Heart left ventricle (tissue), 16 donors: ENCODE measurements around the gene TBC1D5. TPM values are rescaled to one million over a fixed set of nuclear protein-coding genes. Genes with fewer than 3 reads are reported as not detected.

Experiments
- ATAC-seq, 4 donors: fragments of 200-7000 bp; cut with Tn5 transposase; one replicate each; pipeline ENCODE4 v1.9.1; 2020 to 2022; ENCODE audit warnings: moderate library complexity in 4 of 4, mild to moderate bottlenecking in 3 of 4, moderate number of reproducible peaks in 1 of 4
- DNase-seq, 5 donors: peaks; one replicate each; pipeline ENCODE4 v3.0.0-alpha.2; 2020
- H3K27ac ChIP-seq, 12 donors: fragments of 200-600 bp; sonication (generic) in 4 of 12; one replicate each; pipeline versions ENCODE4 v1.5.0 to v1.8.0; 2016 to 2022; ENCODE audit warnings: mild to moderate bottlenecking in 2 of 12
- H3K27me3 ChIP-seq, 9 donors: fragments of 200-600 bp; sonication (generic) in 2 of 9; one replicate each; pipeline versions ENCODE4 v1.5.1 to v1.8.0; 2016 to 2022; ENCODE audit warnings: mild to moderate bottlenecking in 3 of 9
- H3K36me3 ChIP-seq, 9 donors: fragments of 200-600 bp; sonication (generic) in 2 of 9; one replicate each; pipeline versions ENCODE4 v1.5.0 to v1.8.0; 2018 to 2022; ENCODE audit warnings: mild to moderate bottlenecking in 2 of 9
- H3K4me1 ChIP-seq, 12 donors: fragments of 200-600 bp; sonication (generic) in 4 of 12; one replicate each; pipeline versions ENCODE4 v1.5.0 to v1.8.0; 2016 to 2022; ENCODE audit warnings: mild to moderate bottlenecking in 3 of 12
- H3K4me3 ChIP-seq, 12 donors: fragments of 200-600 bp; sonication (generic) in 4 of 12; one replicate each; pipeline versions ENCODE4 v1.5.0 to v1.8.0; 2017 to 2022; ENCODE audit warnings: mild to moderate bottlenecking in 9 of 12, moderate library complexity in 4 of 12
- H3K9me3 ChIP-seq, 12 donors: fragments of 200-600 bp; sonication (generic) in 4 of 12; one replicate each; pipeline versions ENCODE4 v1.5.0 to v1.8.0; 2016 to 2022; ENCODE audit warnings: mild to moderate bottlenecking in 1 of 12
- CTCF ChIP-seq, 12 donors: fragments of 200-600 bp; sonication (generic) in 4 of 12; IDR thresholded peaks; one replicate each; pipeline versions ENCODE4 v1.5.0 to v1.8.0; 2018 to 2022; ENCODE audit warnings: antibody characterized with exemption in 12 of 12, mild to moderate bottlenecking in 5 of 12
- POLR2A ChIP-seq, 2 donors: fragments of 450-650 bp; IDR thresholded peaks; one replicate each; pipeline ENCODE4 v1.6.1; 2017; ENCODE audit warnings: antibody characterized with exemption in 2 of 2, mild to moderate bottlenecking in 2 of 2, moderate library complexity in 2 of 2
- WGBS, 4 donors: extraction: QIAGEN DNeasy Blood & Tissue Kit in 2 of 4; methylation state at CpG; one replicate each; pipeline versions ENCODE4 v1.1.5 to v1.1.7; 2013 to 2018; 5-methylcytosine and 5-hydroxymethylcytosine counted together
- intact Hi-C, 10 donors: fragments of 100-400 bp; cut with DNase I; formaldehyde crosslinking; loops; one replicate each; pipeline versions ENCODE4 v1.11.1 to v1.14.2; 2022
- polyA plus RNA-seq, 2 donors: library from polyadenylated mRNA; stranded (reverse); fragments of 200-250 nt; gene quantifications; one replicate each; pipeline ENCODE4 v1.2.3, GENCODE V29; 2013
- total RNA-seq, 9 donors: library from RNA; depleted of rRNA in 2 of 9; stranded (reverse); fragments of >200 nt in 2 of 9; fragmentation: NEBNext Ultra II Directional in 3 of 9; extraction: Animal tissue kit (Norgen Biotek cat#: 25700) in 3 of 9; gene quantifications; one replicate each; pipeline versions ENCODE4 v1.1.0 to v1.2.4, GENCODE V29; 2016 to 2023
- donor health status: ischemic (EF 13 %, LVEDD 7.1; RV severe dilation, severe dysfunction).
- donor health status: healthy with polysubstance abuse.
- donor health status: DM: no; HTN: yes; CAD: no.
- donor health status: DM: no; HTN: no; CAD: no.
- donor health status: ischemic (EF 25% LVEDD 6.9; RV normal size, moderate dysfunction).
- donor health status: ischemic (EF 25% LVEDD 5.7; RV mildly dilated, moderate dysfunction).
- donor health status: healthy.
- donor health status: DM: yes; HTN: yes; CAD: no.
- donor health status: ischemic (EF 35%, LVEDD 5.7; RV mildly dilated, moderate dysfunction).
- donor health status: nonischemic (EF 11% LVEDD 7.7; RV severe dilation, severe dysfunction).
- donor health status: DM: yes; HTN: yes; CAD: no.
- donor health status: PGD.
- donor health status: ischemic (EF 29% LVEDD 5.4; RV normal size, mild dysfunction).
- donor health status: nonischemic (EF 23%, LVEDD 6.1; RV moderate dilation, normal function).

TBC1D5 gene
- total and polyA plus RNA-seq, 11 donors, result 5.8 to 48.3 (median 31.1) TPM

DNA sequence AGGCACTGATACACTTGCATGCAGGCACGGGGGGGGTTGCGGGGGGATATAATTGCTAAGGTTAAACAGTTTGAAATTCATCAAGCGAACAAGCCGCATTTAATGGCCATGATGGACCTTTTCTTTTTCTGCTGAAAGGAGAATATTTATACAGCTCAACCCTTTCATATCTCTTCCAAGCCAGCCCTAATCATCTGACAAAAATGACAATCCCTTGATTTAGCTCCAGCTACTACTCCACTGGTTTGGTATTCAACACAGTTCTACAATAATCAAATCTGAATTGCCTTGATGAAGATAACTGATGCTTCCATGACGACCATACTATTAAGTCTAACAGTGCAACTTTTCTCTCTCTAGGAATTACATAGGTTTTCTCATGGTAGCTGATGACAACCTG lies 482.7 kb downstream of the TBC1D5 start:
- ATAC-seq, result no peak
- no peaks in the 10 kb centered on the region for H3K9me3 ChIP-seq
- no peak overlapping the region for H3K4me3 ChIP-seq
- no peaks in the 10 kb centered on the region for H3K27me3 ChIP-seq
- no peak for DNase-seq
- TF ChIP-seq CTCF (IDR thresholded peaks at IDR 0.05), result no peak
- no peak for TF ChIP-seq POLR2A (IDR thresholded peaks at IDR 0.05)
- 72 to 76% (median 74%) methylated on average over 5 of the region's 5 CpGs for WGBS, 4 donors
- no peaks in the 10 kb centered on the region for H3K36me3 ChIP-seq
- no peak overlapping the region for H3K27ac ChIP-seq
- intact Hi-C loops, result loop anchor here (2.0 to 10.0 kb wide), 6 partner anchors 153 to 585 kb away; no protein-coding TSS in a partner anchor
- H3K4me1 ChIP-seq, result no peaks in the 10 kb centered on the region

GRCh38 chr3:17258823-17259436 lies 483.5 kb downstream of the TBC1D5 start:
- Histone ChIP-seq H3K4me1 (no peaks in the 10 kb centered on the region), H3K27me3 (no peaks in the 10 kb centered on the region), H3K36me3 (no peaks in the 10 kb centered on the region), H3K4me3 (no peak overlapping the region), H3K27ac (no peak overlapping the region), H3K9me3 (no peaks in the 10 kb centered on the region)
- ATAC-seq, result no peak
- no peak for TF ChIP-seq POLR2A (IDR thresholded peaks at IDR 0.05)
- TF ChIP-seq CTCF (IDR thresholded peaks at IDR 0.05), result peak; percentile 63 to 91 (median 79)
- no peak for DNase-seq
- intact Hi-C loops, result loop anchor here in 7 of 10 donors (2.0 to 10.0 kb wide), 5 partner anchors 153 to 583 kb away; no protein-coding TSS in a partner anchor
- 39 to 42% (median 40%) methylated on average over 3 of the region's 3 CpGs for WGBS, 4 donors

DNA sequence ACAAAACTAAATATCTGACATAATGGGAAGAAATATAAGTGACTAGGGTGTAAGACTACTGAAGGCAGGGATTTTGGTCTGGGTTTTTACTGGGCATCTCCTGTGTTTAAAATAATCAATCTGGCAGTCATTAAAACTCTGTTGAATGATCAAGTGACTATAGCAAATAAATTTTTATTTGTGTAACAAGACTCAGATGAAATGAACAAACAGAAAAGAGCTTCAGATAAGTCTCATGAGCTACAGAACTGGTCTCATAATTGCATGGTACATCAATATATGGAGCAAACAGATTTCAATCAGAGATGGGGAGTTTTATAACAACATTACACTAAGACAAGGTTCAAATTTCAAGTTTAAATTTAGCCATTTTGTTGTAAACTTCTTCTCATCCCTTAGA lies 485.2 kb downstream of the TBC1D5 start:
- Histone ChIP-seq H3K27me3 (no peaks in the 10 kb centered on the region), H3K36me3 (no peaks in the 10 kb centered on the region), H3K27ac (no peak overlapping the region), H3K4me1 (no peaks in the 10 kb centered on the region), H3K4me3 (no peak overlapping the region), H3K9me3 (no peaks in the 10 kb centered on the region)
- TF ChIP-seq POLR2A (IDR thresholded peaks at IDR 0.05) (no peak), CTCF (IDR thresholded peaks at IDR 0.05) (no peak)
- intact Hi-C loops, result loop anchor here in 5 of 10 donors (2.0 to 10.0 kb wide), 4 partner anchors 155 to 585 kb away; no protein-coding TSS in a partner anchor
- no peak for ATAC-seq
- no peak for DNase-seq

DNA sequence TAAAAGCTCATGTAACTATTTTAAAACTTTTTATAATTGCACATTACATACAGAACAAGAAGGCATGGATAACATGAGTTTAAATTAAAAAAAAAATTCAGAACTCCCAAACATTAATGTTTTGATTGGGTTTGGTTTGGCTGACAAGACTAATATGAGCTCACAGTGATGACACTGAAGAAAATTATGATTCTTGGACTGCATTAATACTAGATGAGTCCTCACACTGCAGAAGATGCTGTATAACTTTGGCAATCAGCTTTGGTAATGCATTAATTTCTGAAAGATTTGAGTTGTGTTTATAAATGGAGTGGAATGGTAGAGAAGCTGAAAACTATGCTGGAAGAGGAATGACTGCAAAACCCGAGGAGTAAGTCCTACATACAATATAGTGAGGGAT lies 498.8 kb downstream of the TBC1D5 start:
- TF ChIP-seq POLR2A (IDR thresholded peaks at IDR 0.05), result no peak
- no peak for TF ChIP-seq CTCF (IDR thresholded peaks at IDR 0.05)
- H3K4me3 ChIP-seq, result no peak overlapping the region
- DNase-seq (no peak), ATAC-seq (no peak)
- H3K27ac ChIP-seq, result no peak overlapping the region
- H3K36me3 ChIP-seq, result no peaks in the 10 kb centered on the region
- WGBS, 4 donors, result 78 to 94% (median 86%) methylated on average over 1 of the region's 1 CpG
- no peaks in the 10 kb centered on the region for H3K9me3 ChIP-seq
- H3K4me1 ChIP-seq, result peaks cover 0 to 6% (median 0%) of the 10 kb centered on the region in 12 donors
- H3K27me3 ChIP-seq, result no peaks in the 10 kb centered on the region
- intact Hi-C loops, result no loop called here
